AG04450 (cell line): ENCODE data around the gene VSTM4. TPM values are rescaled to one million over a fixed set of nuclear protein-coding genes. Genes with fewer than 3 reads are reported as not detected.

Experiments
- CTCF ChIA-PET: fragments of 300-600, 350-600 bp; formaldehyde crosslinking; extraction: SDS; loops from one replicate; lab custom pipeline; 2022; ENCODE audit warnings: antibody characterized with exemption, inconsistent platforms; lab: Charles Lee
- POLR2A ChIA-PET: fragments of 350-600 bp; formaldehyde crosslinking; extraction: SDS; loops from one replicate; lab custom pipeline; 2021; ENCODE audit warnings: antibody characterized with exemption, inconsistent platforms; lab: Yijun Ruan, JAX
- DNase-seq: peaks from one replicate; pipeline ENCODE4 v3.0.0-alpha.2; 2011; ENCODE audit warnings: low read depth, low spot score
- H3K27ac ChIP-seq: one replicate; pipeline ENCODE4 v1.5.1; 2012; ENCODE audit warnings: low read depth, low read length, control low read depth
- H3K27me3 ChIP-seq: one replicate; pipeline ENCODE4 v1.6.0; 2012; ENCODE audit warnings: low read length; ENCODE audit not compliant: control insufficient read depth, insufficient read depth
- H3K4me3 ChIP-seq: 2 replicates; pipeline ENCODE4 v1.5.1; 2011; ENCODE audit warnings: mild to moderate bottlenecking, low read depth, low read length, control low read depth
- H3K9me3 ChIP-seq: 2 replicates; pipeline ENCODE4 v1.5.1; 2012; ENCODE audit warnings: low read length; ENCODE audit not compliant: control insufficient read depth, insufficient read depth
- CTCF ChIP-seq: IDR thresholded peaks from 2 replicates; pipeline ENCODE4 v1.5.1; 2011; ENCODE audit warnings: low read depth, low read length, control low read depth, inconsistent platforms
- polyA plus RNA-seq: library from polyadenylated mRNA; depleted of rRNA; stranded (reverse); fragments of >200 nt; gene quantifications from 2 replicates; pipeline ENCODE4 v1.2.3, GENCODE V29; 2011

Gene VSTM4
- polyA plus RNA-seq, 1 experiment: 3.6 TPM

GRCh38 chr10:49149881-49150280 lies 34.6 kb upstream of the VSTM4 start:
- CTCF ChIA-PET: no interaction called here
- POLR2A ChIA-PET: no interaction called here
- no peak overlapping the region for H3K27ac ChIP-seq

GRCh38 chr10:49144058-49144720 lies 28.9 kb upstream of the VSTM4 start:
- no peaks in the 10 kb centered on the region for H3K27me3 ChIP-seq
- 0 out of 2 replicates have a peak, but pooled peaks have one; percentile 1 for TF ChIP-seq CTCF
- POLR2A ChIA-PET: interaction anchor here (1.4 to 1.6 kb wide), 2 partner anchors 17 to 34 kb away, joined by 4 read pairs; no protein-coding TSS in a partner anchor
- peak; percentile 74 for DNase-seq
- CTCF ChIA-PET: interaction anchor here (0.6 to 2.7 kb wide), 2 partner anchors 18 to 1803 kb away, joined by 3 to 10 read pairs; no protein-coding TSS in a partner anchor
- H3K9me3 ChIP-seq: peaks cover 9% of the 10 kb centered on the region
- H3K27ac ChIP-seq: peak overlapping the region; percentile 39
- H3K4me3 ChIP-seq: no peak overlapping the region

More at GRCh38 chr10:49149881-49150280, 34.6 kb upstream of the VSTM4 start:
- no peak for TF ChIP-seq CTCF
- no peak overlapping the region for H3K4me3 ChIP-seq
- no peaks in the 10 kb centered on the region for H3K27me3 ChIP-seq
- DNase-seq: no peak
- peaks cover 9% of the 10 kb centered on the region for H3K9me3 ChIP-seq

- POLR2A ChIA-PET: interaction anchor here (1.4 to 1.6 kb wide), 2 partner anchors 18 to 34 kb away, joined by 4 read pairs; no protein-coding TSS in a partner anchor
- CTCF ChIA-PET: interaction anchor here (0.8 kb wide), 1 partner anchor 21 kb away, joined by 3 read pairs; no protein-coding TSS in a partner anchor
- H3K27ac ChIP-seq: peak overlapping the region; percentile 11
These were observed 27.9 kb upstream of the VSTM4 start for GRCh38 chr10:49143249-49143648.

GRCh38 chr10:49141541-49142332 lies 26.4 kb upstream of the VSTM4 start:
- no peak for DNase-seq
- TF ChIP-seq CTCF: no peak
- CTCF ChIA-PET: interaction anchor here (1.4 kb wide), 1 partner anchor 24 kb away, joined by 3 read pairs; no protein-coding TSS in a partner anchor
- Histone ChIP-seq H3K9me3 (no peaks in the 10 kb centered on the region), H3K27ac (no peak overlapping the region), H3K4me3 (no peak overlapping the region), H3K27me3 (no peaks in the 10 kb centered on the region)
- POLR2A ChIA-PET: no interaction called here

More at GRCh38 chr10:49143249-49143648, 27.9 kb upstream of the VSTM4 start:
- H3K9me3 ChIP-seq: peaks cover 8% of the 10 kb centered on the region
- no peak overlapping the region for H3K4me3 ChIP-seq
- DNase-seq: no peak
- H3K27me3 ChIP-seq: no peaks in the 10 kb centered on the region
- TF ChIP-seq CTCF: no peak
